Natural killer cell (primary cell): ENCODE data around the gene ZDHHC11. TPM values are rescaled to one million over a fixed set of nuclear protein-coding genes. Genes with fewer than 3 reads are reported as not detected.

Experiments used
- ATAC-seq, 3 donors: fragments of 150-1000 bp in 2 of 3; fragments of 200-7000 bp in 1 of 3; cut with Tn5 transposase; 1 replicate in 1 of 3; 2 replicates in 2 of 3; pipeline ENCODE4 v1.10.0; 2021; ENCODE audit warnings: mild to moderate bottlenecking in 2 of 3, moderate library complexity in 2 of 3
- DNase-seq, 2 donors: peaks; one replicate each; pipeline versions ENCODE4 v3.0.0 to v3.0.0-alpha.2; 2013 to 2021; ENCODE audit warnings: mixed read lengths in 1 of 2
- H3K27ac ChIP-seq: one replicate; pipeline ENCODE4 v1.5.1; 2013; ENCODE audit warnings: mild to moderate bottlenecking, low read length
- H3K27me3 ChIP-seq: one replicate; pipeline ENCODE4 v1.6.1; 2013; ENCODE audit warnings: low read length; ENCODE audit not compliant: control insufficient read depth, insufficient read depth
- H3K36me3 ChIP-seq: one replicate; pipeline ENCODE4 v1.6.1; 2013; ENCODE audit warnings: low read length; ENCODE audit not compliant: control insufficient read depth, insufficient read depth
- H3K4me1 ChIP-seq: one replicate; pipeline ENCODE4 v1.6.1; 2013; ENCODE audit warnings: low read length; ENCODE audit not compliant: control insufficient read depth, insufficient read depth
- H3K4me3 ChIP-seq: one replicate; pipeline ENCODE4 v1.5.1; 2013; ENCODE audit warnings: low read length
- H3K9me3 ChIP-seq: one replicate; pipeline ENCODE4 v1.6.1; 2013; ENCODE audit warnings: low read length; ENCODE audit not compliant: control insufficient read depth, insufficient read depth
- H3K27ac Mint-ChIP-seq, 2 donors: one replicate each; pipeline ENCODE4 v1.8.0; 2022; ENCODE audit warnings: mild to moderate bottlenecking in 2 of 2, mixed read lengths in 2 of 2, moderate library complexity in 1 of 2
- H3K27me3 Mint-ChIP-seq, 2 donors: one replicate each; pipeline ENCODE4 v1.8.0; 2022; ENCODE audit warnings: low read depth in 2 of 2, mixed read lengths in 2 of 2
- H3K36me3 Mint-ChIP-seq: one replicate; pipeline ENCODE4 v1.8.0; 2022; ENCODE audit warnings: mixed read lengths
- H3K4me1 Mint-ChIP-seq, 2 donors: one replicate each; pipeline ENCODE4 v1.8.0; 2022; ENCODE audit warnings: mixed read lengths in 2 of 2
- H3K4me3 Mint-ChIP-seq: one replicate; pipeline ENCODE4 v1.8.0; 2022; ENCODE audit warnings: mild to moderate bottlenecking, moderate library complexity, mixed read lengths
- H3K9me3 Mint-ChIP-seq, 2 donors: one replicate each; pipeline ENCODE4 v1.8.0; 2022; ENCODE audit warnings: mixed read lengths in 2 of 2
- WGBS: methylation state at CpG from one replicate; pipeline ENCODE4 v1.1.7; 2013; ENCODE audit warnings: missing lambda C conversion rate; ENCODE audit not compliant: insufficient coverage; 5-methylcytosine and 5-hydroxymethylcytosine counted together
- intact Hi-C: fragments of 100-400 bp; cut with micrococcal nuclease; formaldehyde crosslinking; loops from one replicate; pipeline ENCODE4 v1.14.2; 2022
- total RNA-seq, 4 donors: library from RNA; stranded (reverse); fragments of 120-200 nt in 1 of 4; gene quantifications; one replicate each; pipeline versions ENCODE4 v1.2.3 to v1.2.4, GENCODE V29; 2013 to 2022
- TF ChIP-seq, protein P1 (sequence below): fragments of 200-600 bp; IDR thresholded peaks from one replicate; pipeline ENCODE4 v1.8.0; 2022; ENCODE audit warnings: antibody characterized with exemption

ZDHHC11 gene
- total RNA-seq, 3 donors from 2014 or later (not counting 1 experiment from before 2014, with no cell fraction given): 2.2 to 7.0 (median 5.0) TPM

DNA sequence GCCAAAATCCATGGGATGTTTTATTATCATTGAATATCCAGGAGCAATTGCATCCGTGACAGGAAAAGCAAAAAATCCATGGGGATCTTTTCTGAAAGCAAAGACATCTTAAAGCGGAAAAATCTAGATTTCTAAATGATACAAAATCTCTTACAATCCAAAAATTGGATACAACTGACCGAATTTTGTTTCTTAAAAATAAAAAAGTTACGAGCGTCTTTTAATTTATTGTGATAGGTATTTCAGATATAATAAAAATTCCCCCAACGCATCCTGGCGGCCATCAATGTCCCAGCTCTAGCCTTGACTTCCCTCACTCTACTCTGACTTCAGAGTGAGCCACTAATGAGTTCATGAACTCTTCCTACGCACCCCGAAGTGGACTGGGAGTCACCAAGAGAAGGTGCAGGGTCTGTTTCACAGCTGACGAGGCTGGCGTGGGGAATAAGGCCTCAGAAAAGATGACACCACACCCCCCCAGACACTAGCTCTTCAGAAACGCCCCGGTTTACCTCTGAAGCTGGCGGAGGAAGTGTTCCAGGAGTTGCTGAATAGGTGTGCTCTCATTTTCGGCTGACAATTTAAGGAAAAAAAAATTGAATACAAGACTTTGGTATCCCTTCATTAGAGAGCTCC is 38.4 kb upstream of the ZDHHC11 start:
- ATAC-seq (no peak), DNase-seq (no peak)
- Mint-ChIP-seq H3K4me3 (peak overlapping the region; percentile 31), H3K9me3 (no peaks in the 10 kb centered on the region), H3K27ac (no peak overlapping the region), H3K4me1 (peaks cover 8 to 17% of the 10 kb centered on the region in 2 donors), H3K27me3 (no peaks in the 10 kb centered on the region), H3K36me3 (peaks cover 20% of the 10 kb centered on the region)
- Histone ChIP-seq H3K27ac (no peak overlapping the region), H3K4me3 (no peak overlapping the region), H3K4me1 (peaks cover 23% of the 10 kb centered on the region), H3K9me3 (no peaks in the 10 kb centered on the region), H3K27me3 (no peaks in the 10 kb centered on the region), H3K36me3 (peaks cover 54% of the 10 kb centered on the region)
- intact Hi-C loops: no loop called here
- WGBS: 94% methylated on average over 12 of the region's 15 CpGs
- TF ChIP-seq, protein P1, sequence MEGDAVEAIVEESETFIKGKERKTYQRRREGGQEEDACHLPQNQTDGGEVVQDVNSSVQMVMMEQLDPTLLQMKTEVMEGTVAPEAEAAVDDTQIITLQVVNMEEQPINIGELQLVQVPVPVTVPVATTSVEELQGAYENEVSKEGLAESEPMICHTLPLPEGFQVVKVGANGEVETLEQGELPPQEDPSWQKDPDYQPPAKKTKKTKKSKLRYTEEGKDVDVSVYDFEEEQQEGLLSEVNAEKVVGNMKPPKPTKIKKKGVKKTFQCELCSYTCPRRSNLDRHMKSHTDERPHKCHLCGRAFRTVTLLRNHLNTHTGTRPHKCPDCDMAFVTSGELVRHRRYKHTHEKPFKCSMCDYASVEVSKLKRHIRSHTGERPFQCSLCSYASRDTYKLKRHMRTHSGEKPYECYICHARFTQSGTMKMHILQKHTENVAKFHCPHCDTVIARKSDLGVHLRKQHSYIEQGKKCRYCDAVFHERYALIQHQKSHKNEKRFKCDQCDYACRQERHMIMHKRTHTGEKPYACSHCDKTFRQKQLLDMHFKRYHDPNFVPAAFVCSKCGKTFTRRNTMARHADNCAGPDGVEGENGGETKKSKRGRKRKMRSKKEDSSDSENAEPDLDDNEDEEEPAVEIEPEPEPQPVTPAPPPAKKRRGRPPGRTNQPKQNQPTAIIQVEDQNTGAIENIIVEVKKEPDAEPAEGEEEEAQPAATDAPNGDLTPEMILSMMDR: no peak

- Histone ChIP-seq H3K4me1 (peaks cover 23% of the 10 kb centered on the region), H3K27ac (no peak overlapping the region), H3K36me3 (peaks cover 59% of the 10 kb centered on the region), H3K27me3 (no peaks in the 10 kb centered on the region), H3K9me3 (no peaks in the 10 kb centered on the region), H3K4me3 (no peak overlapping the region)
- Mint-ChIP-seq H3K27me3 (no peaks in the 10 kb centered on the region), H3K4me3 (peak overlapping the region; percentile 31), H3K4me1 (peaks cover 8 to 23% of the 10 kb centered on the region in 2 donors), H3K27ac (no peak overlapping the region), H3K9me3 (no peaks in the 10 kb centered on the region), H3K36me3 (peaks cover 20% of the 10 kb centered on the region)
- intact Hi-C loops: no loop called here
- TF ChIP-seq, protein P1: no peak
- no peak for ATAC-seq
- DNase-seq: no peak
- WGBS: 95% methylated on average over 11 of the region's 11 CpGs
These were observed 37.9 kb upstream of the ZDHHC11 start for GRCh38 chr5:888638-889035.

DNA sequence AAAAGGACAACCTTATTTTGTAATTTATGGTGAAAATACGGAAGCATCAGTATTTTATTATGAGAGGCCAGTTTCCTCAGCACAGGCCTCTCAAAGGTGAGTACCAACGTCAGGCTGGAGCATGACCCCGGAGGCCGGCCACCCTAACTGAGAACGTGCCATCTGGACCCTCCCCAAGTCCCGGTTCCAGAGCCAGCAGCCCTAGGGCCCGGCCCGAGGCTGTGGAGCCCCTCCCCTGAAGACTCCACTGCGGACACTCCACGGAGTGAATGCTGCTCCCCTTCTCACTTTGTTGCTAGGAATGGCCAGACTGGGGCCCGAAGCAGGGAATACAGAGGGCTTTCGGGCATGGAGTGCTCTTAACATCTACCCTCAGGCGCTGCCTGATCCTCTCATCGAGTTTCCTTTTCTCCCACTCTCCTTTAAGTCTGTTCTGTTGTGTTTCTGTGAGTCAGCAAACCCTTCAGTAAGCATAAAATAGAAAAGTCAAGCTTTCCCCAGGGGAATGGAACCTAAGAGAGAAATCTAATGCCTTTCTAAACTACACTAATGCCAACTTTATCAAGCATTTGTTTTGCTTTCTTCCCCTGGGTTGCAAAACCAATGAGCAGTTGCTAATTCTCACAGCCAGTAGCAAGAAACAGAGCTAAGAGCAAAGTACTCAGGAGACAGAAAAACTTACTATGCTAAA is 37.3 kb upstream of the ZDHHC11 start:
- no peaks in the 10 kb centered on the region for H3K27me3 ChIP-seq
- Mint-ChIP-seq H3K4me1 (peaks cover 11 to 28% of the 10 kb centered on the region in 2 donors), H3K4me3 (no peak overlapping the region), H3K9me3 (no peaks in the 10 kb centered on the region), H3K27me3 (no peaks in the 10 kb centered on the region), H3K36me3 (peaks cover 22% of the 10 kb centered on the region), H3K27ac (no peak overlapping the region)
- TF ChIP-seq, protein P1: no peak
- intact Hi-C loops: no loop called here
- peaks cover 19% of the 10 kb centered on the region for H3K4me1 ChIP-seq
- ATAC-seq: no peak
- 95% methylated on average over 14 of the region's 14 CpGs for WGBS
- no peaks in the 10 kb centered on the region for H3K9me3 ChIP-seq
- H3K4me3 ChIP-seq: no peak overlapping the region
- H3K36me3 ChIP-seq: peaks cover 65% of the 10 kb centered on the region
- DNase-seq: no peak
- no peak overlapping the region for H3K27ac ChIP-seq
